K562 (cell line): ENCODE measurements around the gene IL17RA. TPM values are rescaled to one million over a fixed set of nuclear protein-coding genes. Genes with fewer than 3 reads are reported as not detected.

Experiments
- ATAC-seq: fragments of 200-7000 bp; cut with Tn5 transposase; 3 replicates; pipeline ENCODE4 v1.9.1; 2020; ENCODE audit warnings: moderate library complexity
- BruUV-seq: library from RNA; stranded (reverse); fragments of 400-500 nt; replicated peaks from 2 replicates; lab custom pipeline; 2021; lab: Mats Ljungman, UMichigan
- CTCF ChIA-PET: fragments of 300-600 bp; formaldehyde crosslinking; extraction: SDS; loops from one replicate; lab custom pipeline; 2021; ENCODE audit warnings: low intra/inter-chr PET ratio; lab: Yijun Ruan, JAX
- POLR2A ChIA-PET: fragments of 300-600, 350-650 bp; sonication (Branson Sonifier 250); formaldehyde crosslinking; extraction: SDS; loops from one replicate; lab custom pipeline; 2021; ENCODE audit warnings: antibody characterized with exemption, inconsistent platforms; lab: Yijun Ruan, JAX
- DNase-seq, 4 experiments: peaks; one replicate each; pipeline versions ENCODE4 v3.0.0 to v3.0.0-alpha.2; 2011 to 2018; ENCODE audit warnings: low spot score in 3 of 4, mixed read lengths in 3 of 4; ENCODE audit errors: extremely low read depth in 1 of 4
- FAIRE-seq: peaks from 2 replicates; lab custom pipeline; 2011; peaks lifted over from hg19 to GRCh38; lab: Jason Lieb, UNC
- H2AFZ ChIP-seq: 2 replicates; pipeline ENCODE4 v1.6.0; 2011; ENCODE audit warnings: low read depth, low read length, control low read depth, inconsistent platforms
- H3K27ac ChIP-seq: fragments of 200-600 bp; 3 replicates; pipeline ENCODE4 v1.8.0; 2011; ENCODE audit warnings: low read depth, mild to moderate bottlenecking, control low read depth, inconsistent platforms, low read length, moderate library complexity, mixed read lengths; ENCODE audit errors: extremely low read depth
- H3K27me3 ChIP-seq, 2 experiments: fragments of 300-600 bp in 1 of 2; 2 replicates in 1 of 2; 3 replicates in 1 of 2; pipeline versions ENCODE4 v1.6.0 to v1.8.0; 2011; ENCODE audit warnings: inconsistent platforms in 2 of 2, low read length in 2 of 2, mild to moderate bottlenecking in 1 of 2, mixed read lengths in 1 of 2, moderate library complexity in 1 of 2; ENCODE audit not compliant: control insufficient read depth in 2 of 2, insufficient read depth in 2 of 2
- H3K36me3 ChIP-seq: fragments of 300-600 bp; 3 replicates; pipeline ENCODE4 v1.8.0; 2011; ENCODE audit warnings: mild to moderate bottlenecking, low read length, inconsistent platforms; ENCODE audit not compliant: control insufficient read depth, insufficient read depth
- H3K4me1 ChIP-seq, 2 experiments: fragments of 200-600 bp in 1 of 2; replicated peaks in 1 of 2; 2 replicates in 1 of 2; 3 replicates in 1 of 2; pipeline versions ENCODE4 v1.5.1 to v1.8.0; 2011; ENCODE audit warnings: inconsistent platforms in 2 of 2, low read length in 2 of 2, mild to moderate bottlenecking in 1 of 2, mixed read lengths in 1 of 2, moderate library complexity in 1 of 2; ENCODE audit not compliant: control insufficient read depth in 2 of 2, insufficient read depth in 2 of 2
- H3K4me2 ChIP-seq: 2 replicates; pipeline ENCODE4 v1.6.1; 2011; ENCODE audit warnings: low read length, control low read depth, inconsistent platforms, mixed read lengths; ENCODE audit not compliant: insufficient read depth
- H3K4me3 ChIP-seq: fragments of 200-600 bp; sonication (generic), shearing (Covaris generic); 2 replicates; pipeline ENCODE4 v1.5.1; 2016; ENCODE audit warnings: control low read depth, inconsistent platforms
- H3K79me2 ChIP-seq: fragments of 200-600 bp; 3 replicates; pipeline ENCODE4 v1.8.0; 2011; ENCODE audit warnings: low read length, inconsistent platforms; ENCODE audit not compliant: control insufficient read depth, insufficient read depth
- H3K9ac ChIP-seq, 2 experiments: 2 replicates each; pipeline versions ENCODE4 v1.6.0 to v1.6.1; 2011; ENCODE audit warnings: low read depth in 2 of 2, low read length in 2 of 2, control low read depth in 1 of 2, inconsistent platforms in 1 of 2, mild to moderate bottlenecking in 1 of 2, mixed read lengths in 1 of 2; ENCODE audit not compliant: insufficient read depth in 1 of 2
- H3K9me1 ChIP-seq: one replicate; pipeline ENCODE4 v1.6.0; 2011; ENCODE audit warnings: inconsistent platforms, mild to moderate bottlenecking, low read length, moderate library complexity; ENCODE audit not compliant: control insufficient read depth, insufficient read depth
- H3K9me3 ChIP-seq: replicated peaks from 2 replicates; pipeline ENCODE4 v1.5.1; 2011; ENCODE audit warnings: low read depth, low read length, inconsistent platforms; ENCODE audit not compliant: control insufficient read depth, insufficient read depth
- H4K20me1 ChIP-seq: replicated peaks from 2 replicates; pipeline ENCODE4 v1.6.1; 2011; ENCODE audit warnings: low read length, inconsistent platforms, mixed read lengths; ENCODE audit not compliant: control insufficient read depth, insufficient read depth
- CTCF ChIP-seq, 3 experiments: IDR thresholded peaks in 2 of 3; conservative IDR thresholded peaks in 1 of 3; 2 replicates each; pipeline ENCODE4 v1.5.1; 2011 to 2012; ENCODE audit warnings: low read length in 3 of 3, mild to moderate bottlenecking in 3 of 3, control low read depth in 2 of 3, improper control_type of control experiment in 1 of 3, inconsistent platforms in 1 of 3, low read depth in 1 of 3, mixed read lengths in 1 of 3, moderate library complexity in 1 of 3; ENCODE audit not compliant: insufficient read depth in 2 of 3
- EHMT2 ChIP-seq: fragments of 450-650 bp; IDR thresholded peaks from 2 replicates; pipeline ENCODE4 v1.6.1; 2018; ENCODE audit warnings: antibody characterized with exemption
- L3MBTL2 ChIP-seq: fragments of 450-650 bp; IDR thresholded peaks from 2 replicates; pipeline ENCODE4 v1.6.1; 2016; ENCODE audit warnings: mild to moderate bottlenecking, moderate library complexity
- RAD21 ChIP-seq, 2 experiments: fragments of 250-450 bp in 1 of 2; fragments of 450-650 bp in 1 of 2; sonication (Bioruptor Pico) in 1 of 2; formaldehyde crosslinking in 1 of 2; IDR thresholded peaks in 1 of 2; conservative IDR thresholded peaks in 1 of 2; 2 replicates each; pipeline versions ENCODE4 v1.4.0 to v1.8.0; 2020 to 2022; ENCODE audit warnings: mild to moderate bottlenecking in 2 of 2, moderate library complexity in 1 of 2
- RB1 ChIP-seq: fragments of 450-650 bp; IDR thresholded peaks from 2 replicates; pipeline ENCODE4 v1.6.1; 2017; ENCODE audit warnings: low read depth, mild to moderate bottlenecking
- RBFOX2 ChIP-seq: fragments of 200-400 bp; formaldehyde crosslinking; IDR thresholded peaks from 2 replicates; pipeline ENCODE4 v1.6.1; 2017; ENCODE audit warnings: low read depth, mild to moderate bottlenecking, low read length, moderate library complexity
- SMC3 ChIP-seq: conservative IDR thresholded peaks from 2 replicates; pipeline ENCODE4 v1.6.1; 2011; ENCODE audit warnings: low read depth, low read length, improper control_type of control experiment; ENCODE audit not compliant: insufficient read depth
- WGBS: fragments of 100-300 bp; shearing (Covaris generic); methylation state at CpG from one replicate; pipeline ENCODE4 v1.1.6; 2016; ENCODE audit warnings: low coverage, mixed read lengths; ENCODE audit not compliant: insufficient coverage; ENCODE audit errors: missing lambda C conversion rate; 5-methylcytosine and 5-hydroxymethylcytosine counted together
- in situ Hi-C: fragments of 300-500 bp; cut with MboI; formaldehyde crosslinking; loops from 4 replicates; pipeline ENCODE4 v1.15.0; 2018; ENCODE audit warnings: inconsistent platforms, mixed read lengths
- intact Hi-C: fragments of 100-400 bp; cut with micrococcal nuclease; formaldehyde crosslinking; loops from 2 replicates; pipeline ENCODE4 v1.14.2; 2022
- polyA plus RNA-seq, 8 experiments: library from polyadenylated mRNA; depleted of rRNA in 4 of 8; stranded (reverse) in 5 of 8; unstranded in 3 of 8; fragments of >200 nt; fragmentation: Nextera tagmentation in 2 of 8; fragmentation: Illumina TruSeq in 1 of 8; extraction: Ambion mirVana in 2 of 8; extraction: Trizol in 1 of 8; gene quantifications; 2 replicates each; pipeline versions ENCODE4 v1.2.1 to v1.2.3, GENCODE V29; 2011 to 2014; ENCODE audit warnings: inconsistent platforms in 1 of 8, missing spikeins in 1 of 8
- total RNA-seq, 7 experiments: library from RNA; depleted of rRNA in 6 of 7; stranded (reverse); fragments of >200 nt in 6 of 7; fragmentation: Illumina TruSeq in 2 of 7; extraction: Trizol in 2 of 7; gene quantifications; 2 replicates each; pipeline versions ENCODE4 v1.2.1 to v1.2.3, GENCODE V29; 2011 to 2021; ENCODE audit warnings: low replicate concordance in 1 of 7
- TF ChIP-seq, protein P1 (sequence below), 2 experiments: IDR thresholded peaks; 2 replicates each; pipeline ENCODE4 v1.6.1; 2012; ENCODE audit warnings: improper control_type of control experiment in 2 of 2, low read depth in 2 of 2, low read length in 2 of 2, borderline replicate concordance in 1 of 2
- TF ChIP-seq, protein P2 (sequence below), 2 experiments: IDR thresholded peaks; 2 replicates each; pipeline ENCODE4 v1.6.1; 2011; ENCODE audit warnings: borderline replicate concordance in 1 of 2, control low read depth in 1 of 2, low read depth in 1 of 2, low read length in 1 of 2, mild to moderate bottlenecking in 1 of 2, mixed read lengths in 1 of 2, moderate library complexity in 1 of 2; ENCODE audit not compliant: insufficient read depth in 1 of 2, insufficient read length in 1 of 2, poor library complexity in 1 of 2, severe bottlenecking in 1 of 2; ENCODE audit errors: extremely low read depth in 1 of 2

IL17RA gene
- total and polyA plus RNA-seq, 9 of the 15 experiments (the other 6 are each of a cell fraction or from before 2014, with no cell fraction given) = 0.17 to 11.8 (median 3.7) TPM

DNA sequence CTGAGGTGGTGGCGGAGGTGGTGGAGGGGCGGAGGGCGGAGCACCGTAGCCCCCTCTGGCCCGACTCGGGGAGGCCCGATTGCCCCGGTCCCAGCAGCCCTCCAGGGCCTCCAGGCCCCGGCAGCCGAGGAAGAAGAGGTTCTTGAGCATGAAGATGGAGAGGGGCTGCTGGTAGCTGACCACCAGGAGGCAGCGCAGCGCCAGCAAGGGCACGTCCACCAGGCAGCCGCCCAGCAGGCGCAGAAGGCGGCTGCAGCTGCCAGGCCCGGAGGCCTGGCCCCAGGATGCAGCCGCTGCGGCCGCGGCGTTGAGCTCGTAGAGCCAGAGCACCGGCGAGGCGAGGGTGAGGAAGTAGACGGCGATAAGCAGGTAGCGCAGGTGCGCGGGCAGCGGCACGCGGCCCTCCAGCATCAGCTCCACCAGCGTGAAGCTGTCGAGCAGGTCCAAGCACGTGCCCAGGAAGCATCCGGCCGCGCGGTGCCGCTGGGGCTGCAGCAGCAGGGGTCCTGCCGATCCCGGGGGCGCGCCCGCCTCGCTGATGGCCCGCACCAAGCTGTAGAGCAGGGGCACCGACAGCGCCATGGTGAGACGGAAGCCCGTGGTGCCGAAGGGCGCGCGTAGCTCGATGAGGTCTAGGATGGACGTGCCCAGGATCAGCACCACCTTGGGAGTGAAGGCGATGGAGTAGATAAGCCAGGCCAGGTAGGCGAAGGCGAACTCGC is 34.8 kb downstream of the IL17RA start:
- Histone ChIP-seq H3K27me3 (peaks cover 38 to 74% of the 10 kb centered on the region in 2 experiments), H3K9ac (no peak overlapping the region; a peak in 1 of 4 replicates), H3K9me1 (no peaks in the 10 kb centered on the region), H3K4me3 (no peak overlapping the region), H4K20me1 (peaks cover 18% of the 10 kb centered on the region), H2AFZ (no peak overlapping the region), H3K79me2 (no peaks in the 10 kb centered on the region), H3K9me3 (no peaks in the 10 kb centered on the region), H3K36me3 (no peaks in the 10 kb centered on the region), H3K4me2 (no peak overlapping the region), H3K4me1 (peaks cover 0 to 25% of the 10 kb centered on the region in 2 experiments; a peak in 2 of 5 replicates), H3K27ac (no peak overlapping the region)
- DNase-seq (peak in 3 of 4 experiments; percentile 40 to 56 (median 54)), FAIRE-seq (no peak), ATAC-seq (peak; percentile 69)
- no TSS peak for BruUV-seq
- in situ Hi-C loops = no loop called here
- CTCF ChIA-PET = interaction anchor here (0.5 kb wide), 1 partner anchor 56 kb away, joined by 3 read pairs; no protein-coding TSS in a partner anchor
- intact Hi-C loops = loop anchor here (5.0 kb wide), 2 partner anchors 53 to 383 kb away; no protein-coding TSS in a partner anchor
- 41% methylated on average over 49 of the region's 63 CpGs for WGBS
- POLR2A ChIA-PET = no interaction called here
- TF ChIP-seq, protein P1, sequence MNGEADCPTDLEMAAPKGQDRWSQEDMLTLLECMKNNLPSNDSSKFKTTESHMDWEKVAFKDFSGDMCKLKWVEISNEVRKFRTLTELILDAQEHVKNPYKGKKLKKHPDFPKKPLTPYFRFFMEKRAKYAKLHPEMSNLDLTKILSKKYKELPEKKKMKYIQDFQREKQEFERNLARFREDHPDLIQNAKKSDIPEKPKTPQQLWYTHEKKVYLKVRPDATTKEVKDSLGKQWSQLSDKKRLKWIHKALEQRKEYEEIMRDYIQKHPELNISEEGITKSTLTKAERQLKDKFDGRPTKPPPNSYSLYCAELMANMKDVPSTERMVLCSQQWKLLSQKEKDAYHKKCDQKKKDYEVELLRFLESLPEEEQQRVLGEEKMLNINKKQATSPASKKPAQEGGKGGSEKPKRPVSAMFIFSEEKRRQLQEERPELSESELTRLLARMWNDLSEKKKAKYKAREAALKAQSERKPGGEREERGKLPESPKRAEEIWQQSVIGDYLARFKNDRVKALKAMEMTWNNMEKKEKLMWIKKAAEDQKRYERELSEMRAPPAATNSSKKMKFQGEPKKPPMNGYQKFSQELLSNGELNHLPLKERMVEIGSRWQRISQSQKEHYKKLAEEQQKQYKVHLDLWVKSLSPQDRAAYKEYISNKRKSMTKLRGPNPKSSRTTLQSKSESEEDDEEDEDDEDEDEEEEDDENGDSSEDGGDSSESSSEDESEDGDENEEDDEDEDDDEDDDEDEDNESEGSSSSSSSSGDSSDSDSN (IDR thresholded peaks at IDR 0.05; ENCODE audit: borderline replicate concordance in 1 of 2, low read depth in 2 of 2, low read length in 2 of 2) = 0 out of 4 replicates have a peak, but pooled peaks of 1 of the 2 experiments have one; percentile 18
- peak in 1 of 2 experiments; percentile 68; a peak in 2 of 4 replicates for TF ChIP-seq RAD21 (CRISPR knock-in tag; conservative IDR thresholded peaks at IDR 0.05 in 1 of 2, IDR thresholded peaks at IDR 0.05 in 1 of 2)
- peak; percentile 60 to 77 (median 71) for TF ChIP-seq CTCF (IDR thresholded peaks at IDR 0.05 in 2 of 3, conservative IDR thresholded peaks at IDR 0.05 in 1 of 3; ENCODE audit: insufficient read depth in 2 of 3, low read depth in 1 of 3, low read length in 3 of 3)
- TF ChIP-seq L3MBTL2 = peak; percentile 44; the same call in 1 of the 2 replicates
- peak; percentile 21; the same call in 1 of the 2 replicates for TF ChIP-seq RB1
- TF ChIP-seq RBFOX2 = no peak
- TF ChIP-seq EHMT2 = 0 out of 2 replicates have a peak, but pooled peaks have one; percentile 17
- 0 out of 2 replicates have a peak, but pooled peaks have one; percentile 44 for TF ChIP-seq SMC3
- TF ChIP-seq, protein P2, sequence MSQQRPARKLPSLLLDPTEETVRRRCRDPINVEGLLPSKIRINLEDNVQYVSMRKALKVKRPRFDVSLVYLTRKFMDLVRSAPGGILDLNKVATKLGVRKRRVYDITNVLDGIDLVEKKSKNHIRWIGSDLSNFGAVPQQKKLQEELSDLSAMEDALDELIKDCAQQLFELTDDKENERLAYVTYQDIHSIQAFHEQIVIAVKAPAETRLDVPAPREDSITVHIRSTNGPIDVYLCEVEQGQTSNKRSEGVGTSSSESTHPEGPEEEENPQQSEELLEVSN (IDR thresholded peaks at IDR 0.05; ENCODE audit: borderline replicate concordance in 1 of 2, extremely low read depth in 1 of 2, insufficient read depth in 1 of 2, insufficient read length in 1 of 2, low read depth in 1 of 2, low read length in 1 of 2, poor library complexity in 1 of 2, severe bottlenecking in 1 of 2) = peak in 1 of 2 experiments; percentile 25
